Omental fat pad (tissue), 4 donors: ENCODE results near the gene OR2A2. TPM values are rescaled to one million over a fixed set of nuclear protein-coding genes. Genes with fewer than 3 reads are reported as not detected.

ENCODE experiments used
- ATAC-seq: fragments of 150-250 bp; one replicate; pipeline ENCODE4 v1.9.1; 2016; ENCODE audit warnings: mild to moderate bottlenecking, moderate library complexity; ENCODE audit not compliant: low FRiP score
- DNase-seq: peaks from one replicate; pipeline ENCODE4 v3.0.0-alpha.2; 2019; ENCODE audit warnings: low spot score
- total RNA-seq, 4 donors: library from RNA; depleted of rRNA; stranded (reverse); fragments of >200 nt; gene quantifications; one replicate each; pipeline ENCODE4 v1.1.0, GENCODE V29; 2016
- TF ChIP-seq, protein P1 (sequence below), 3 donors: fragments of 450-650 bp; IDR thresholded peaks; one replicate each; pipeline ENCODE4 v1.5.1; 2016 to 2017; ENCODE audit warnings: antibody characterized with exemption in 3 of 3, mild to moderate bottlenecking in 3 of 3, moderate library complexity in 2 of 3

The OR2A2 gene
- total RNA-seq, 4 donors from 2014 or later = not detected

GRCh38 chr7:144133307-144133706 is 23.9 kb downstream of the OR2A2 start:
- DNase-seq (no peak), ATAC-seq (no peak)
- TF ChIP-seq, protein P1, sequence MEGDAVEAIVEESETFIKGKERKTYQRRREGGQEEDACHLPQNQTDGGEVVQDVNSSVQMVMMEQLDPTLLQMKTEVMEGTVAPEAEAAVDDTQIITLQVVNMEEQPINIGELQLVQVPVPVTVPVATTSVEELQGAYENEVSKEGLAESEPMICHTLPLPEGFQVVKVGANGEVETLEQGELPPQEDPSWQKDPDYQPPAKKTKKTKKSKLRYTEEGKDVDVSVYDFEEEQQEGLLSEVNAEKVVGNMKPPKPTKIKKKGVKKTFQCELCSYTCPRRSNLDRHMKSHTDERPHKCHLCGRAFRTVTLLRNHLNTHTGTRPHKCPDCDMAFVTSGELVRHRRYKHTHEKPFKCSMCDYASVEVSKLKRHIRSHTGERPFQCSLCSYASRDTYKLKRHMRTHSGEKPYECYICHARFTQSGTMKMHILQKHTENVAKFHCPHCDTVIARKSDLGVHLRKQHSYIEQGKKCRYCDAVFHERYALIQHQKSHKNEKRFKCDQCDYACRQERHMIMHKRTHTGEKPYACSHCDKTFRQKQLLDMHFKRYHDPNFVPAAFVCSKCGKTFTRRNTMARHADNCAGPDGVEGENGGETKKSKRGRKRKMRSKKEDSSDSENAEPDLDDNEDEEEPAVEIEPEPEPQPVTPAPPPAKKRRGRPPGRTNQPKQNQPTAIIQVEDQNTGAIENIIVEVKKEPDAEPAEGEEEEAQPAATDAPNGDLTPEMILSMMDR (IDR thresholded peaks at IDR 0.05) = no peak

DNA sequence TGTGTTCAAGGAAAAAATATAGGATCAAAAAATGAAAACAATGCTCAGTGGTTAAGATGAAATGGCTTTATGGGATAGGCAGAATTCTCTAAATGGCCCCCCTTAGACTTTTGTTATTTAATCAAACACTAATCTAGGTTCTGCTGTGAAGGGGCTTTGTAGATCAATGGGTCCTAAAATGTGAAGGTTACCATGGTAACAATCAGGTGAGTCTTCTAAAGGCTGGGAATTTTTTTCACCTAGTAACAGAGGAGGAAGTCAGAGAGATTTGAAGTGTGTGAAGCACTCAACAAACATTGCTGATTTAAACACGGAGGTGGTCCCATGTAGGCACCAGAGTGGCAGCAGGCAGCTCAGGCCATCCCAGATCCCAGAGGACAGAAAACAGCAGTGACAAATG is 24.7 kb downstream of the OR2A2 start:
- TF ChIP-seq, protein P1 (IDR thresholded peaks at IDR 0.05) = no peak
- DNase-seq (no peak), ATAC-seq (no peak)

DNA sequence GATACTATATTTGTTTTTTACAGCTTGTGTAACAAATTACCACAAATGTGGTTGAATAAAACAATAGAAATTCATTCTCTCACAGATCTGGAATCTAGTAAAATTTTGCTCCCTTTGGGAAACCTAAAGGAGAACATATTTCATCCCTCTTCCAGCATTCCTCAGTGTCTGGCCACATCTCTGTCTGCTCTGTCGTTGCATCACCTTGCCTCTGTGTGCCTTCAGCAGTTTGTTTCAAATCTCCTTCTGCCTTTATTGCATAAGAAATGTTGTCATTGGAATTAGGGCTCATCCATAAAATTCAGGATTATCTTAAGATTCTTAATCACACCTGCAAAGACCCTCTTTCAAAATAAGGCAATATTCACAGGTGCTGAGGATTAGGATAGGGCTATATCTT is 28.1 kb downstream of the OR2A2 start:
- ATAC-seq = no peak
- TF ChIP-seq, protein P1 (IDR thresholded peaks at IDR 0.05) = no peak
- DNase-seq = no peak

DNA sequence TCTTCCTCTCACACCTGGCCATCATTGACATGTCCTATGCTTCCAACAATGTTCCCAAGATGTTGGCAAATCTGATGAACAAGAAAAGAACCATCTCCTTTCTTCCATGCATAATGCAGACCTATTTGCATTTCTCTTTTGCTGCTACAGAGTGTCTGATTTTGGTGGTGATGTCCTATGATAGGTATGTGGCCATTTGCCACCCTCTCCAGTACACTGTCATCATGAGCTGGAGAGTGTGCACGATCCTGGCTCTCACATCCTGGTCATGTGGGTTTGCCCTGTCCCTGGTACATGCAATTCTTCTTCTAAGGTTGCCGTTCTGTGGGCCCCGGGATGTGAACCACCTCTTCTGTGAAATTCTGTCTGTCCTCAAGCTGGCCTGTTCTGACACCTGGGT is 32.8 kb downstream of the OR2A2 start:
- DNase-seq (no peak), ATAC-seq (no peak)
- TF ChIP-seq, protein P1 (IDR thresholded peaks at IDR 0.05) = no peak

GRCh38 chr7:144144426-144144825 is 35.0 kb downstream of the OR2A2 start:
- TF ChIP-seq, protein P1 (IDR thresholded peaks at IDR 0.05) = no peak
- ATAC-seq (no peak), DNase-seq (no peak)

- no peak for DNase-seq
- TF ChIP-seq, protein P1 (IDR thresholded peaks at IDR 0.05) = no peak
- no peak for ATAC-seq
Measured at GRCh38 chr7:144148224-144148827, 38.9 kb downstream of the OR2A2 start.

- no peak for ATAC-seq
- TF ChIP-seq, protein P1 (IDR thresholded peaks at IDR 0.05) = no peak
- no peak for DNase-seq
Measured at GRCh38 chr7:144158861-144159260, 49.5 kb downstream of the OR2A2 start.
